Esophagus muscularis mucosa (tissue), 4 donors: ENCODE results near the gene ELAPOR2. TPM values are rescaled to one million over a fixed set of nuclear protein-coding genes. Genes with fewer than 3 reads are reported as not detected.
"Not testable (repeated sequence)": the region's sequence is repeated elsewhere in the genome, so short reads cannot be mapped to it uniquely, and the experiment has no call there.

Experiments
- DNase-seq: peaks from one replicate; pipeline ENCODE4 v3.0.0-alpha.2; 2017; ENCODE audit errors: extremely low spot score
- H3K27ac ChIP-seq, 4 donors: fragments of 200-600 bp; sonication (generic); replicated peaks in 1 of 4; 1 replicate in 3 of 4; 2 replicates in 1 of 4; pipeline ENCODE4 v1.5.1; 2016 to 2019; ENCODE audit warnings: mild to moderate bottlenecking in 1 of 4
- H3K27me3 ChIP-seq, 4 donors: fragments of 200-600 bp; sonication (generic); one replicate each; pipeline versions ENCODE4 v1.5.1 to v1.6.0; 2016 to 2019
- H3K36me3 ChIP-seq, 4 donors: fragments of 200-600 bp; sonication (generic); one replicate each; pipeline ENCODE4 v1.5.1; 2016 to 2019
- H3K4me1 ChIP-seq, 4 donors: fragments of 200-600 bp; sonication (generic); one replicate each; pipeline ENCODE4 v1.5.1; 2016 to 2019
- H3K4me3 ChIP-seq, 4 donors: fragments of 200-600 bp; sonication (generic); 1 replicate in 2 of 4; 2 replicates in 2 of 4; pipeline ENCODE4 v1.5.1; 2016 to 2019; ENCODE audit warnings: mild to moderate bottlenecking in 4 of 4, moderate library complexity in 1 of 4
- H3K9me3 ChIP-seq, 4 donors: fragments of 200-600 bp; sonication (generic); 1 replicate in 3 of 4; 2 replicates in 1 of 4; pipeline ENCODE4 v1.5.1; 2016 to 2019
- EP300 ChIP-seq: sonication (generic); formaldehyde crosslinking; IDR thresholded peaks from one replicate; pipeline ENCODE4 v1.6.1; 2017; ENCODE audit warnings: antibody characterized with exemption
- POLR2A ChIP-seq: fragments of 450-650 bp; IDR thresholded peaks from one replicate; pipeline ENCODE4 v1.6.1; 2017; ENCODE audit warnings: antibody characterized with exemption, moderate library complexity, mild to moderate bottlenecking, low read depth
- POLR2AphosphoS5 ChIP-seq, 2 donors: sonication (generic); formaldehyde crosslinking; IDR thresholded peaks; one replicate each; pipeline ENCODE4 v1.6.1; 2017; ENCODE audit warnings: antibody characterized with exemption in 2 of 2
- WGBS: methylation state at CpG from one replicate; pipeline ENCODE4 v1.1.5; 2018; 5-methylcytosine and 5-hydroxymethylcytosine counted together
- intact Hi-C: fragments of 100-400 bp; cut with DNase I; formaldehyde crosslinking; loops from one replicate; pipeline ENCODE4 v1.15.1; 2023
- total RNA-seq, 4 donors: library from RNA; depleted of rRNA; stranded (reverse); fragments of >200 nt; gene quantifications; one replicate each; pipeline versions ENCODE4 v1.1.0 to v1.2.1, GENCODE V29; 2016
- TF ChIP-seq, protein P1 (sequence below), 3 experiments: fragments of 200-600 bp in 2 of 3; fragments of 450-650 bp in 1 of 3; sonication (generic) in 2 of 3; IDR thresholded peaks; one replicate each; pipeline ENCODE4 v1.5.1; 2017 to 2019; ENCODE audit warnings: antibody characterized with exemption in 3 of 3, mild to moderate bottlenecking in 2 of 3, moderate library complexity in 1 of 3

The ELAPOR2 gene
- total RNA-seq, 4 donors from 2014 or later, result 17.7 to 20.7 (median 19.8) TPM

- peaks cover 12 to 24% (median 14%) of the 10 kb centered on the region in 4 donors for H3K4me1 ChIP-seq
- H3K9me3 ChIP-seq, result no peaks in the 10 kb centered on the region
- peak overlapping the region in 1 of 4 donors; percentile 3 for H3K27ac ChIP-seq
- no peak for TF ChIP-seq POLR2AphosphoS5 (IDR thresholded peaks at IDR 0.05)
- TF ChIP-seq, protein P1, sequence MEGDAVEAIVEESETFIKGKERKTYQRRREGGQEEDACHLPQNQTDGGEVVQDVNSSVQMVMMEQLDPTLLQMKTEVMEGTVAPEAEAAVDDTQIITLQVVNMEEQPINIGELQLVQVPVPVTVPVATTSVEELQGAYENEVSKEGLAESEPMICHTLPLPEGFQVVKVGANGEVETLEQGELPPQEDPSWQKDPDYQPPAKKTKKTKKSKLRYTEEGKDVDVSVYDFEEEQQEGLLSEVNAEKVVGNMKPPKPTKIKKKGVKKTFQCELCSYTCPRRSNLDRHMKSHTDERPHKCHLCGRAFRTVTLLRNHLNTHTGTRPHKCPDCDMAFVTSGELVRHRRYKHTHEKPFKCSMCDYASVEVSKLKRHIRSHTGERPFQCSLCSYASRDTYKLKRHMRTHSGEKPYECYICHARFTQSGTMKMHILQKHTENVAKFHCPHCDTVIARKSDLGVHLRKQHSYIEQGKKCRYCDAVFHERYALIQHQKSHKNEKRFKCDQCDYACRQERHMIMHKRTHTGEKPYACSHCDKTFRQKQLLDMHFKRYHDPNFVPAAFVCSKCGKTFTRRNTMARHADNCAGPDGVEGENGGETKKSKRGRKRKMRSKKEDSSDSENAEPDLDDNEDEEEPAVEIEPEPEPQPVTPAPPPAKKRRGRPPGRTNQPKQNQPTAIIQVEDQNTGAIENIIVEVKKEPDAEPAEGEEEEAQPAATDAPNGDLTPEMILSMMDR (IDR thresholded peaks at IDR 0.05), result no peak
- TF ChIP-seq EP300, result no peak
- TF ChIP-seq POLR2A, result no peak
- DNase-seq, result no peak
- WGBS, result 83% methylated on average over 3 of the region's 3 CpGs
- H3K27me3 ChIP-seq, result no peaks in the 10 kb centered on the region
- intact Hi-C loops, result loop anchor here (5.0 kb wide), 1 partner anchor 96 kb away; the partner anchor contains the start of gene DMTF1
- H3K4me3 ChIP-seq, result no peak overlapping the region
- no peaks in the 10 kb centered on the region for H3K36me3 ChIP-seq
Measured at GRCh38 chr7:87056346-87056745, 3.1 kb downstream of the ELAPOR2 start.

DNA sequence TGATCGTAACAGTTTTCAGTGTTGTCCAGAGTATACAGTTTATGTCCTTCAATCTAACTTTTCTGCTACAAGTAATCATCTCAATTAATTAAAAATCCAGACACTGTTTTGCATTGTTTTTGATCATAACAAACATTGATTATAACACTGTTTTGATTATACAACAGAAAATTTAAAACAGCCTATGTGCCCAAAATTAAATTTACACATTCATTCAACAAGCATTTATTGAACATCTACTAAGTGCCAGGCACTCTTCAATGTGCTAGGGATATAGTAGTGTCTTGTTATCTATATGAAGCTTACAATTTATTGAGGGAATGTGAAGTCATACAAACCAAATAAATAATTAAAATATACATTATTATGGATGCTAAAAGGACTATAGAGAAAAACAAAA lies 10.6 kb downstream of the ELAPOR2 start:
- H3K9me3 ChIP-seq, result peaks cover 0 to 3% (median 0%) of the 10 kb centered on the region in 4 donors
- H3K4me3 ChIP-seq, result no peak overlapping the region
- H3K27ac ChIP-seq, result no peak overlapping the region
- H3K27me3 ChIP-seq, result no peaks in the 10 kb centered on the region
- no peak for DNase-seq
- no peaks in the 10 kb centered on the region for H3K4me1 ChIP-seq
- TF ChIP-seq POLR2AphosphoS5 (IDR thresholded peaks at IDR 0.05), result no peak
- no peak for TF ChIP-seq POLR2A
- TF ChIP-seq, protein P1 (IDR thresholded peaks at IDR 0.05), result no peak
- no peak for TF ChIP-seq EP300
- WGBS, result 92% methylated on average over 1 of the region's 1 CpG
- no peaks in the 10 kb centered on the region for H3K36me3 ChIP-seq
- intact Hi-C loops, result no loop called here

DNA sequence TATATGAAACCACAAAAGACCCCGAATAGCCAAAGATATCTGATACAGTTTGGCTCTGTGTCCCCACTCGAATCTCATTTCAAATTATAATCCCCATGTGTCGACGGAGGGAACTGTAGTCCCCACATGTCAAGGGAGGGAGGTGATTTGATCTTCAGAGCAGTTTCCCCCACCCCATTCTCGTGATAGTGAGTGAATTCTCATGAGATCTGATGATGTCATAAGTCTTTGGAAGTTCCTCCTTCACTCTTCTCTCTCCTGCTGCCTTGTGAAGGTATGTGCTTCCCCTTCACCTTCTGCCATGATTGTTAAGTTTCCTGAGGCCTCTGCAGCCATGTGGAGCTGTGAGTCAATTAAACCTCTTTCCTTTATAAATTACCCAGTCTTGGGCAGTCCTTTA lies 13.0 kb downstream of the ELAPOR2 start:
- Histone ChIP-seq H3K4me3 (no peak overlapping the region), H3K27ac (no peak overlapping the region), H3K4me1 (no peaks in the 10 kb centered on the region), H3K9me3 (peaks cover 0 to 3% (median 0%) of the 10 kb centered on the region in 4 donors), H3K36me3 (no peaks in the 10 kb centered on the region), H3K27me3 (no peaks in the 10 kb centered on the region)
- 88% methylated on average over 5 of the region's 5 CpGs for WGBS
- TF ChIP-seq, protein P1 (IDR thresholded peaks at IDR 0.05), result no peak
- TF ChIP-seq POLR2A (no peak), POLR2AphosphoS5 (IDR thresholded peaks at IDR 0.05) (no peak), EP300 (no peak)
- intact Hi-C loops, result no loop called here
- DNase-seq, result no peak

GRCh38 chr7:87044713-87045112 lies 14.7 kb downstream of the ELAPOR2 start:
- DNase-seq, H3K27ac ChIP-seq, intact Hi-C loops, H3K4me3 ChIP-seq, H3K9me3 ChIP-seq, H3K27me3 ChIP-seq, H3K36me3 ChIP-seq, H3K4me1 ChIP-seq: not testable (repeated sequence)
- WGBS, result 100% methylated on average over 1 of the region's 2 CpGs

DNA sequence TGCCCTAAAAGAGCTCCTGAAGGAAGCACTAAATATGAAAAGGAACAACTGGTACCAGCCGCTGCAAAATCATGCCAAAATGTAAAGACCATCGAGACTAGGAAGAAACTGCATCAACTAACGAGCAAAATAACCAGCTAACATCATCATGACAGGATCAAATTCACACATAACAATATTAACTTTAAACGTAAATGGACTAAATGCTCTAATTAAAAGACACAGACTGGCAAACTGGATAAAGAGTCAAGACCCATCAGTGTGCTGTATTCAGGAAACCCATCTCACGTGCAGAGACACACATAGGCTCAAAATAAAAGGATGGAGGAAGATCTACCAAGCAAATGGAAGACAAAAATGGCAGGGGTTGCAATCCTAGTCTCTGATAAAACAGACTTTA lies 17.9 kb downstream of the ELAPOR2 start:
- intact Hi-C loops, H3K27ac ChIP-seq, DNase-seq, H3K4me3 ChIP-seq, H3K4me1 ChIP-seq, H3K9me3 ChIP-seq, H3K27me3 ChIP-seq, H3K36me3 ChIP-seq: not testable (repeated sequence)
- 75% methylated on average over 5 of the region's 5 CpGs for WGBS

DNA sequence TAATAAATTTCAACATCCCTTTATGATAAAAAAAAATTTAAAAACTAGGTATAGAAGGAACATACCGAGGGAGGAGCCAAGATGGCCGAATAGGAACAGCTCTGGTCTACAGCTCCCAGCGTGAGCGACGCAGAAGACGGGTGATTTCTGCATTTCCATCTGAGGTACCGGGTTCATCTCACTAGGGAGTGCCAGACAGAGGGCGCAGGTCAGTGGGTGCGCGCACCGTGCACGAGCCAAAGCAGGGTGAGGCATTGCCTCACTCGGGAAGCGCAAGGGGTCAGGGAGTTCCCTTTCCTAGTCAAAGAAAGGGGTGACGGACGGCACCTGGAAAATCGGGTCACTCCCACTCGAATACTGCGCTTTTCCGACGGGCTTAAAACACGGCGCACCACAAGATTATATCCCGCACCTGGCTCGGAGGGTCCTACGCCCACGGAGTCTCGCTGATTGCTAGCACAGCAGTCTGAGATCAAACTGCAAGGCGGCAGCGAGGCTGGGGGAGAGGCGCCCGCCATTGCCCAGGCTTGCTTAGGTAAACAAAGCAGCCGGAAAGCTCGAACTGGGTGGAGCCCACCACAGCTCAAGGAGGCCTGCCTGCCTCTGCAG lies 19.7 kb downstream of the ELAPOR2 start:
- H3K4me1 ChIP-seq, H3K36me3 ChIP-seq, H3K27ac ChIP-seq, H3K27me3 ChIP-seq, DNase-seq, H3K9me3 ChIP-seq, intact Hi-C loops: not testable (repeated sequence)
- 89% methylated on average over 24 of the region's 34 CpGs for WGBS
- peak overlapping the region; percentile 24 to 47 (median 33) for H3K4me3 ChIP-seq
